ENCODE measurements around the gene ZNF335. TPM values are rescaled to one million over a fixed set of nuclear protein-coding genes. Genes with fewer than 3 reads are reported as not detected.

Gene ZNF335
- total RNA-seq, 1 experiment from 2014 or later = 26.9 TPM

GRCh38 chr20:45921337-45922189 lies 50.4 kb downstream of the ZNF335 start:
- intact Hi-C loops (cut with micrococcal nuclease) = no loop called here
- H3K27ac Mint-ChIP-seq (ENCODE audit: low read depth, unreplicated experiment) = no peak overlapping the region
- no peak for TF ChIP-seq CTCF (IDR thresholded peaks at IDR 0.05; ENCODE audit: unreplicated experiment)
- H3K4me1 Mint-ChIP-seq (ENCODE audit: insufficient read depth, unreplicated experiment) = peaks cover 11% of the 10 kb centered on the region
- ChIA-PET POLR2A (interaction anchor here (0.8 to 3.2 kb wide), 4 partner anchors 13 to 30 kb away, joined by 4 to 20 read pairs (median 4); partner anchors contain the start of genes CTSA, NEURL2 and PCIF1), CTCF (interaction anchor here (0.6 to 2.0 kb wide), 4 partner anchors 9 to 831 kb away, joined by 3 to 7 read pairs (median 3); partner anchors contain the start of gene CTSA)
- no peak overlapping the region for H3K4me3 Mint-ChIP-seq (ENCODE audit: unreplicated experiment)
- H3K36me3 Mint-ChIP-seq (ENCODE audit: insufficient read depth, unreplicated experiment) = no peaks in the 10 kb centered on the region
- H3K9me3 Mint-ChIP-seq (ENCODE audit: unreplicated experiment) = no peaks in the 10 kb centered on the region
- no TSS peak for BruUV-seq (replicated peaks)
- H3K27me3 Mint-ChIP-seq (ENCODE audit: insufficient read depth, unreplicated experiment) = peaks cover 25% of the 10 kb centered on the region
- no peak for DNase-seq (ENCODE audit: unreplicated experiment)

- peaks cover 11% of the 10 kb centered on the region for H3K4me1 Mint-ChIP-seq (ENCODE audit: insufficient read depth, unreplicated experiment)
- no peak overlapping the region for H3K4me3 Mint-ChIP-seq (ENCODE audit: unreplicated experiment)
- POLR2A ChIA-PET = interaction anchor here (1.0 to 3.2 kb wide), 3 partner anchors 10 to 15 kb away, joined by 4 to 20 read pairs (median 6); partner anchors contain the start of gene PCIF1
- H3K27me3 Mint-ChIP-seq (ENCODE audit: insufficient read depth, unreplicated experiment) = peaks cover 33% of the 10 kb centered on the region
- TF ChIP-seq CTCF (IDR thresholded peaks at IDR 0.05; ENCODE audit: unreplicated experiment) = no peak
- H3K36me3 Mint-ChIP-seq (ENCODE audit: insufficient read depth, unreplicated experiment) = no peaks in the 10 kb centered on the region
- intact Hi-C loops (cut with micrococcal nuclease) = no loop called here
- CTCF ChIA-PET = interaction anchor here (0.6 to 2.0 kb wide), 2 partner anchors 10 to 28 kb away, joined by 3 to 7 read pairs; partner anchors contain the start of gene CTSA
- DNase-seq (ENCODE audit: unreplicated experiment) = no peak
- no peaks in the 10 kb centered on the region for H3K9me3 Mint-ChIP-seq (ENCODE audit: unreplicated experiment)
- no TSS peak for BruUV-seq (replicated peaks)
- H3K27ac Mint-ChIP-seq (ENCODE audit: low read depth, unreplicated experiment) = no peak overlapping the region
Measured at GRCh38 chr20:45920462-45921336, 51.3 kb downstream of the ZNF335 start.

- H3K27ac Mint-ChIP-seq (ENCODE audit: low read depth, unreplicated experiment) = no peak overlapping the region
- intact Hi-C loops (cut with micrococcal nuclease) = no loop called here
- CTCF ChIA-PET = interaction anchor here (0.6 to 2.0 kb wide), 4 partner anchors 14 to 470 kb away, joined by 3 to 7 read pairs (median 4); partner anchors contain the start of gene CTSA
Measured at GRCh38 chr20:45919542-45920399, 52.2 kb downstream of the ZNF335 start.

More at GRCh38 chr20:45919542-45920399, 52.2 kb downstream of the ZNF335 start:
- H3K9me3 Mint-ChIP-seq (ENCODE audit: unreplicated experiment) = no peaks in the 10 kb centered on the region
- peaks cover 36% of the 10 kb centered on the region for H3K27me3 Mint-ChIP-seq (ENCODE audit: insufficient read depth, unreplicated experiment)
- peaks cover 11% of the 10 kb centered on the region for H3K4me1 Mint-ChIP-seq (ENCODE audit: insufficient read depth, unreplicated experiment)
- H3K36me3 Mint-ChIP-seq (ENCODE audit: insufficient read depth, unreplicated experiment) = no peaks in the 10 kb centered on the region
- no TSS peak for BruUV-seq (replicated peaks)
- TF ChIP-seq CTCF (IDR thresholded peaks at IDR 0.05; ENCODE audit: unreplicated experiment) = no peak
- DNase-seq (ENCODE audit: unreplicated experiment) = no peak
- H3K4me3 Mint-ChIP-seq (ENCODE audit: unreplicated experiment) = no peak overlapping the region
- POLR2A ChIA-PET = interaction anchor here (0.5 to 3.2 kb wide), 5 partner anchors 9 to 290 kb away, joined by 3 to 20 read pairs (median 6); partner anchors contain the start of genes CTSA, NEURL2, PCIF1 and WFDC10A
